Measurements from ENCODE around the gene EPHB6. TPM values are rescaled to one million over a fixed set of nuclear protein-coding genes. Genes with fewer than 3 reads are reported as not detected.

EPHB6 gene
- total RNA-seq, 1 experiment from 2014 or later, result 30.5 TPM

DNA sequence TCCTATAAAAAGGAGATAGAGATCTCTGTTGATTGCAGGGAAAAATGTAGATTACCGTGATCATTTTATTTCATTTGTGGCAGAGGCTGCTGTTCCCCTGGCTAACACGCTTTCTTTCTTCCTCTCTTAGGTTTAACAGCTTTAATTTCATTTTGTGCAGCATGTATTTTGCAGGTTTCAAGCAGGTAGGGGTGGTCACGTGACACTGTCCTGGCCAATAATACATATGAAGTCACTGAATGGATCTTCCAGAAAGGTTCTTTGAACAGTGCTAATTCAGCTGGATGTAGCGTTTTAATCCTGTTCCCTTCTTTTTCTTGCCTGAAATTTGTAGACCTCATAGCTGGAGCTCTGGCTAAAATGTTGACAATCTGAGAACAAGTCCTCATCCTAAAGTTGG, 3.6 kb upstream of the EPHB6 start:
- no peak overlapping the region for H3K27ac ChIP-seq (ENCODE audit: low read length)
- H3K4me1 ChIP-seq (ENCODE audit: insufficient read depth, low read length), result peaks cover 28% of the 10 kb centered on the region
- ChIA-PET CTCF (no interaction called here), POLR2A (ENCODE audit: unreplicated experiment) (no interaction called here)
- H2AFZ ChIP-seq (ENCODE audit: low read length), result no peak overlapping the region
- intact Hi-C loops (cut with micrococcal nuclease), result no loop called here
- TF ChIP-seq EZH2 (IDR thresholded peaks at IDR 0.05; ENCODE audit: low read length, unreplicated experiment) (no peak), EZH2phosphoT487 (IDR thresholded peaks at IDR 0.05; ENCODE audit: borderline replicate concordance, low read length) (no peak)
- TF ChIP-seq, protein P1, sequence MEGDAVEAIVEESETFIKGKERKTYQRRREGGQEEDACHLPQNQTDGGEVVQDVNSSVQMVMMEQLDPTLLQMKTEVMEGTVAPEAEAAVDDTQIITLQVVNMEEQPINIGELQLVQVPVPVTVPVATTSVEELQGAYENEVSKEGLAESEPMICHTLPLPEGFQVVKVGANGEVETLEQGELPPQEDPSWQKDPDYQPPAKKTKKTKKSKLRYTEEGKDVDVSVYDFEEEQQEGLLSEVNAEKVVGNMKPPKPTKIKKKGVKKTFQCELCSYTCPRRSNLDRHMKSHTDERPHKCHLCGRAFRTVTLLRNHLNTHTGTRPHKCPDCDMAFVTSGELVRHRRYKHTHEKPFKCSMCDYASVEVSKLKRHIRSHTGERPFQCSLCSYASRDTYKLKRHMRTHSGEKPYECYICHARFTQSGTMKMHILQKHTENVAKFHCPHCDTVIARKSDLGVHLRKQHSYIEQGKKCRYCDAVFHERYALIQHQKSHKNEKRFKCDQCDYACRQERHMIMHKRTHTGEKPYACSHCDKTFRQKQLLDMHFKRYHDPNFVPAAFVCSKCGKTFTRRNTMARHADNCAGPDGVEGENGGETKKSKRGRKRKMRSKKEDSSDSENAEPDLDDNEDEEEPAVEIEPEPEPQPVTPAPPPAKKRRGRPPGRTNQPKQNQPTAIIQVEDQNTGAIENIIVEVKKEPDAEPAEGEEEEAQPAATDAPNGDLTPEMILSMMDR (conservative IDR thresholded peaks at IDR 0.05; ENCODE audit: low read depth, low read length), result no peak
- no peaks in the 10 kb centered on the region for H3K36me3 ChIP-seq (ENCODE audit: low read depth, low read length)
- H3K4me3 ChIP-seq (ENCODE audit: low read length), result no peak overlapping the region
- no peak for DNase-seq
- no peak overlapping the region for H3K4me2 ChIP-seq (ENCODE audit: low read length)
- H3K79me2 ChIP-seq (ENCODE audit: low read length), result 0 out of 2 replicates have a peak, but pooled peaks cover 6% of the 10 kb centered on the region
- no peaks in the 10 kb centered on the region for H4K20me1 ChIP-seq (ENCODE audit: low read length)
- BruUV-seq (replicated peaks), result no TSS peak
- H3K9ac ChIP-seq (ENCODE audit: low read length), result no peak overlapping the region
- H3F3A ChIP-seq (ENCODE audit: low read length, unreplicated experiment), result no peaks in the 10 kb centered on the region
- ATAC-seq, result no peak
- H3K27me3 ChIP-seq (ENCODE audit: low read length), result no peaks in the 10 kb centered on the region
- no peaks in the 10 kb centered on the region for H3K9me3 ChIP-seq (ENCODE audit: low read length)
- H3K9me2 ChIP-seq (replicated peaks; ENCODE audit: low read length), result no peaks in the 10 kb centered on the region

DNA sequence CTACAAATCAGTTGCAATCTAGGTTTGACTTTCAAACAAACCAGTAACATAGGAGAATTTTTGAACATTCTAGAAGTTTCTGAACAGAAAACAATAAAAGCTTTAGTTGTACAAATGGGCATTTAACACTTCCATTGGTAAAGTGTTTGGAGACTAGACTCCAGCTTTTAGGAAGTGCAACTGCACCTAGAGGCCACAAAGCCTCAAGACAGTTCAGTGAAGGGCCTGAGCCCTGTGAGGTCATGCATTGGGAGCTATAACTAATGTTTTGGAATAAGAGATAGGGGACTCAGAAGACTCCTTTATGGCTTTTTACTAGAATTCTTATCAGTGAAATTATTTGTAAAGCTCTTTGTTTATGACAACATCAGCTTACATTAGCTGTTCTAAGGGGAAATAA, 3.0 kb upstream of the EPHB6 start:
- Histone ChIP-seq H3K4me2 (ENCODE audit: low read length) (no peak overlapping the region), H2AFZ (ENCODE audit: low read length) (no peak overlapping the region), H3K4me1 (ENCODE audit: insufficient read depth, low read length) (peaks cover 26% of the 10 kb centered on the region), H4K20me1 (ENCODE audit: low read length) (no peaks in the 10 kb centered on the region), H3K9me2 (replicated peaks; ENCODE audit: low read length) (no peaks in the 10 kb centered on the region), H3K9ac (ENCODE audit: low read length) (no peak overlapping the region), H3K27ac (ENCODE audit: low read length) (no peak overlapping the region), H3K27me3 (ENCODE audit: low read length) (no peaks in the 10 kb centered on the region), H3K36me3 (ENCODE audit: low read depth, low read length) (no peaks in the 10 kb centered on the region), H3K79me2 (ENCODE audit: low read length) (0 out of 2 replicates have a peak, but pooled peaks cover 6% of the 10 kb centered on the region), H3K9me3 (ENCODE audit: low read length) (no peaks in the 10 kb centered on the region), H3F3A (ENCODE audit: low read length, unreplicated experiment) (no peaks in the 10 kb centered on the region), H3K4me3 (ENCODE audit: low read length) (no peak overlapping the region)
- ATAC-seq (no peak), DNase-seq (no peak)
- POLR2A ChIA-PET (ENCODE audit: unreplicated experiment), result no interaction called here
- no peak for TF ChIP-seq EZH2 (IDR thresholded peaks at IDR 0.05; ENCODE audit: low read length, unreplicated experiment)
- intact Hi-C loops (cut with micrococcal nuclease), result no loop called here
- BruUV-seq (replicated peaks), result no TSS peak
- CTCF ChIA-PET, result interaction anchor here (1.0 kb wide), 1 partner anchor 44 kb away, joined by 6 read pairs; no protein-coding TSS in a partner anchor

DNA sequence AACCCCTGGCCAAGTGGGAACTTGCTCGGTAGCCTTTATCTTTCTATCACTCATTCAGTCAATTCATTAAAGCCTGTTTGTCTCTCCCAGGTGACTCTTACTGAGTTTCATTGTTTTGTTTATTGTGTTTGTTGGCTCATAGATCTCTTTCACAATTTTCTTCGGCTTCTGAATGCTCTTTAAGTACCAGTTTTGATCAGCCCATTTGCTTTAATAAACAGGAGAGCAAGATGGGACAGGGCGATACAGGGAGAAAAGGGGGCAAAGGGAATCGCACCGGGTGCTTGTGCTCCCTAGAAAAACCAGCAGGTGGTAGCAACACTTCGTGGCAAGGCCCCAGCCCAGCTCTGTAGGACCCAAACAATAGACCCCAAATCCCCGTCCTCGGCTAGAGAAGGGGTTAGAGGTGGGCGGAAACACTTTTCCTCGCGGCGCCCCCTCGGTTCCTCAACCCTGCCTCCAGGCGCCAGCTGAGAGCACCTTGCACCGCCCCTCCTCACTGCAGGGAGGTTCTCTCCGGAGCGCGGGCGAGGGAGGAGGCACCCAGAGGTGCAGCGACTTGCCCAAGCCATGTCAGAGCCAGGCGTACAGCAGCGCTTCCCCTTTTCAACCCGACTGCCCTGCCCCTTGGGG, 1.0 kb upstream of the EPHB6 start:
- H3K27ac ChIP-seq (ENCODE audit: low read length), result peak overlapping the region; percentile 58
- no peaks in the 10 kb centered on the region for H3K27me3 ChIP-seq (ENCODE audit: low read length)
- peaks cover 19% of the 10 kb centered on the region for H3K4me1 ChIP-seq (ENCODE audit: insufficient read depth, low read length)
- peak; percentile 70 for DNase-seq
- ATAC-seq, result peak; percentile 78
- no peaks in the 10 kb centered on the region for H3F3A ChIP-seq (ENCODE audit: low read length, unreplicated experiment)
- ChIA-PET CTCF (interaction anchor here (1.3 to 1.5 kb wide), 2 partner anchors 41 to 149 kb away, joined by 4 to 6 read pairs; no protein-coding TSS in a partner anchor), POLR2A (ENCODE audit: unreplicated experiment) (interaction anchor here (0.6 to 1.0 kb wide), 2 partner anchors 40 to 426 kb away, joined by 4 read pairs; no protein-coding TSS in a partner anchor)
- peak overlapping the region; percentile 88 for H2AFZ ChIP-seq (ENCODE audit: low read length)
- 0 out of 2 replicates have a peak, but pooled peaks cover 6% of the 10 kb centered on the region for H3K79me2 ChIP-seq (ENCODE audit: low read length)
- no peaks in the 10 kb centered on the region for H3K36me3 ChIP-seq (ENCODE audit: low read depth, low read length)
- no peaks in the 10 kb centered on the region for H3K9me2 ChIP-seq (replicated peaks; ENCODE audit: low read length)
- intact Hi-C loops (cut with micrococcal nuclease), result loop anchor here (1.0 kb wide), 3 partner anchors 12 to 149 kb away; no protein-coding TSS in a partner anchor
- H3K4me3 ChIP-seq (ENCODE audit: low read length), result peak overlapping the region; percentile 87
- no peaks in the 10 kb centered on the region for H3K9me3 ChIP-seq (ENCODE audit: low read length)
- TF ChIP-seq, protein P1 (conservative IDR thresholded peaks at IDR 0.05; ENCODE audit: low read depth, low read length), result peak; percentile 83
- TF ChIP-seq EZH2 (IDR thresholded peaks at IDR 0.05; ENCODE audit: low read length, unreplicated experiment), result no peak
- BruUV-seq (replicated peaks), result TSS peak; percentile 71
- no peaks in the 10 kb centered on the region for H4K20me1 ChIP-seq (ENCODE audit: low read length)
- H3K4me2 ChIP-seq (ENCODE audit: low read length), result peak overlapping the region; percentile 92
- H3K9ac ChIP-seq (ENCODE audit: low read length), result peak overlapping the region; percentile 93

Data from PC-3 (cell line).